ENCODE data around the gene ABCB11. TPM values are rescaled to one million over a fixed set of nuclear protein-coding genes. Genes with fewer than 3 reads are reported as not detected.
A peak's percentile ranks its signal among the peaks of the same experiment; 100 is the strongest.
"Not testable (repeated sequence)": the region's sequence is repeated elsewhere in the genome, so short reads cannot be mapped to it uniquely, and the experiment has no call there.

Gene ABCB11
- total RNA-seq, 1 experiment from 2014 or later: 0.05 TPM

DNA sequence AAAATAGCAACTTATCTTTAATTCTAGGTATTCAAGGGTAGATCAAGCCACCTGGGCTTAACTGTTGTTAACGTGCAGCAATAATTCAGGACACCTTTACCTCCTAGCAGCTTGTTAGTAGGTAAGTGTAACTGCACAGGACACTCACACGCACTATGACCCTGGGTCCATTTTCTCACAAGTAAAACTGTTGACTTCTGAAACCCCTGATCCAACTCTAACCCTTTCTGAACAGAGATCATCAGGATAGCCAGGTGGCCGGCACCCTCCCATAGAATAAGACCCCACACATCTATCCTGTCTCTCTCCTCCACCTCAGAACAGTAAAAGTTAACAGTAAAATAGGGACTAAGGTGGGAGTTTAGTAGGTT, 141.5 kb downstream of the ABCB11 start:
- peaks cover 3% of the 10 kb centered on the region; the same call in 1 of the 2 replicates for H3K36me3 ChIP-seq (ENCODE audit: control insufficient read depth, insufficient read depth, low read length)
- in situ Hi-C loops (cut with HindIII; ENCODE audit: low pct_unique_long_range_greater_than_20kb, low sequenced_read_pairs): no loop called here
- peak overlapping the region; percentile 82 to 84 for H3K4me3 ChIP-seq (ENCODE audit: low read depth in 2 of 2, low read length in 2 of 2)
- TSS peak; percentile 78 for BruUV-seq (replicated peaks)
- peaks cover 9% of the 10 kb centered on the region for H3K27me3 ChIP-seq (ENCODE audit: control insufficient read depth, insufficient read depth, low read length)
- ATAC-seq (peak; percentile 7; the same call in 1 of the 2 replicates), DNase-seq (ENCODE audit: low read depth, low spot score) (no peak)
- CTCF ChIA-PET: no interaction called here
- intact Hi-C loops (cut with micrococcal nuclease; ENCODE audit: unreplicated experiment): no loop called here
- H3K4me1 ChIP-seq (ENCODE audit: control insufficient read depth, insufficient read depth, low read length): peaks cover 3% of the 10 kb centered on the region; the same call in 1 of the 2 replicates
- no peaks in the 10 kb centered on the region for H3K9me3 ChIP-seq (ENCODE audit: control insufficient read depth, insufficient read depth, low read depth, low read length)
- POLR2A ChIA-PET: no interaction called here
- H3K27ac ChIP-seq (ENCODE audit: low read length): peak overlapping the region; percentile 87
- TF ChIP-seq SIN3A (IDR thresholded peaks at IDR 0.05; ENCODE audit: borderline replicate concordance, insufficient read depth, low read depth, low read length): no peak
- TF ChIP-seq TCF7L2 (IDR thresholded peaks at IDR 0.05; ENCODE audit: low read depth, low read length): no peak
- no peak for TF ChIP-seq POLR2AphosphoS5 (IDR thresholded peaks at IDR 0.05; ENCODE audit: low read depth, low read length)
- TF ChIP-seq, protein P1, sequence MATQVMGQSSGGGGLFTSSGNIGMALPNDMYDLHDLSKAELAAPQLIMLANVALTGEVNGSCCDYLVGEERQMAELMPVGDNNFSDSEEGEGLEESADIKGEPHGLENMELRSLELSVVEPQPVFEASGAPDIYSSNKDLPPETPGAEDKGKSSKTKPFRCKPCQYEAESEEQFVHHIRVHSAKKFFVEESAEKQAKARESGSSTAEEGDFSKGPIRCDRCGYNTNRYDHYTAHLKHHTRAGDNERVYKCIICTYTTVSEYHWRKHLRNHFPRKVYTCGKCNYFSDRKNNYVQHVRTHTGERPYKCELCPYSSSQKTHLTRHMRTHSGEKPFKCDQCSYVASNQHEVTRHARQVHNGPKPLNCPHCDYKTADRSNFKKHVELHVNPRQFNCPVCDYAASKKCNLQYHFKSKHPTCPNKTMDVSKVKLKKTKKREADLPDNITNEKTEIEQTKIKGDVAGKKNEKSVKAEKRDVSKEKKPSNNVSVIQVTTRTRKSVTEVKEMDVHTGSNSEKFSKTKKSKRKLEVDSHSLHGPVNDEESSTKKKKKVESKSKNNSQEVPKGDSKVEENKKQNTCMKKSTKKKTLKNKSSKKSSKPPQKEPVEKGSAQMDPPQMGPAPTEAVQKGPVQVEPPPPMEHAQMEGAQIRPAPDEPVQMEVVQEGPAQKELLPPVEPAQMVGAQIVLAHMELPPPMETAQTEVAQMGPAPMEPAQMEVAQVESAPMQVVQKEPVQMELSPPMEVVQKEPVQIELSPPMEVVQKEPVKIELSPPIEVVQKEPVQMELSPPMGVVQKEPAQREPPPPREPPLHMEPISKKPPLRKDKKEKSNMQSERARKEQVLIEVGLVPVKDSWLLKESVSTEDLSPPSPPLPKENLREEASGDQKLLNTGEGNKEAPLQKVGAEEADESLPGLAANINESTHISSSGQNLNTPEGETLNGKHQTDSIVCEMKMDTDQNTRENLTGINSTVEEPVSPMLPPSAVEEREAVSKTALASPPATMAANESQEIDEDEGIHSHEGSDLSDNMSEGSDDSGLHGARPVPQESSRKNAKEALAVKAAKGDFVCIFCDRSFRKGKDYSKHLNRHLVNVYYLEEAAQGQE (IDR thresholded peaks at IDR 0.05; ENCODE audit: insufficient read depth in 1 of 2, low read depth in 2 of 2, low read length in 1 of 2): no peak
- TF ChIP-seq CTCF (IDR thresholded peaks at IDR 0.05): no peak

GRCh38 chr2:168884975-168885374, 146.1 kb downstream of the ABCB11 start:
- no peak for ATAC-seq
- intact Hi-C loops (cut with micrococcal nuclease; ENCODE audit: unreplicated experiment): no loop called here
- BruUV-seq (replicated peaks): no TSS peak
- DNase-seq (ENCODE audit: low read depth, low spot score): no peak
- ChIA-PET POLR2A (no interaction called here), CTCF (no interaction called here)
- no peak for TF ChIP-seq POLR2AphosphoS5 (IDR thresholded peaks at IDR 0.05; ENCODE audit: low read depth, low read length)
- no peak for TF ChIP-seq CTCF (IDR thresholded peaks at IDR 0.05)
- TF ChIP-seq SIN3A (IDR thresholded peaks at IDR 0.05; ENCODE audit: borderline replicate concordance, insufficient read depth, low read depth, low read length): no peak
- TF ChIP-seq TCF7L2 (IDR thresholded peaks at IDR 0.05; ENCODE audit: low read depth, low read length): no peak
- TF ChIP-seq, protein P1 (IDR thresholded peaks at IDR 0.05; ENCODE audit: insufficient read depth in 1 of 2, low read depth in 2 of 2, low read length in 1 of 2): no peak
- peaks cover 3% of the 10 kb centered on the region; the same call in 1 of the 2 replicates for H3K4me1 ChIP-seq (ENCODE audit: control insufficient read depth, insufficient read depth, low read length)
- no peak overlapping the region for H3K27ac ChIP-seq (ENCODE audit: low read length)
- in situ Hi-C loops (cut with HindIII; ENCODE audit: low pct_unique_long_range_greater_than_20kb, low sequenced_read_pairs): no loop called here
- H3K36me3 ChIP-seq (ENCODE audit: control insufficient read depth, insufficient read depth, low read length): peaks cover 3% of the 10 kb centered on the region; the same call in 1 of the 2 replicates
- no peak overlapping the region for H3K4me3 ChIP-seq (ENCODE audit: low read depth in 2 of 2, low read length in 2 of 2)
- no peaks in the 10 kb centered on the region for H3K9me3 ChIP-seq (ENCODE audit: control insufficient read depth, insufficient read depth, low read depth, low read length)
- no peaks in the 10 kb centered on the region for H3K27me3 ChIP-seq (ENCODE audit: control insufficient read depth, insufficient read depth, low read length)

DNA sequence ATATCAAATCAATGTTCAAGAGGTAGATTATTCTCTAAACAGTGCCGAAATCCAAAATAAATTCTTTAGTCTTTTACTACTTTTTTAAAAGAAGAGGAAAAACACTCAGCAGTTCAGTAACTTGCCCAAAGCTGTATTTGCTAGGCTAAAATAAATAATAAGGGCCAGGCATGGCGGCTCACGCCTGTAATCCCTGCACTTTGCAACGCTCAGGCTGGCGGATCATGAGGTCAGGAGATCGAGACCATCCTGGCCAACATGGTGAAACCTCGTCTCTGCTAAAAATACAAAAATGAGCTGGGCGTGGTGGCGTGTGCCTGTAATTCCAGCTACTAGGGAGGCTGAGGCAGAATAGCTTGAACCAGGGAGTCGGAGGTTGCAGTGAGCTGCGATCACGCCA, 149.0 kb downstream of the ABCB11 start:
- H3K36me3 ChIP-seq (ENCODE audit: control insufficient read depth, insufficient read depth, low read length); DNase-seq (ENCODE audit: low read depth, low spot score); intact Hi-C loops (cut with micrococcal nuclease; ENCODE audit: unreplicated experiment); H3K4me3 ChIP-seq (ENCODE audit: low read depth in 2 of 2, low read length in 2 of 2); H3K27me3 ChIP-seq (ENCODE audit: control insufficient read depth, insufficient read depth, low read length); H3K4me1 ChIP-seq (ENCODE audit: control insufficient read depth, insufficient read depth, low read length); H3K9me3 ChIP-seq (ENCODE audit: control insufficient read depth, insufficient read depth, low read depth, low read length); POLR2A ChIA-PET; in situ Hi-C loops (cut with HindIII; ENCODE audit: low pct_unique_long_range_greater_than_20kb, low sequenced_read_pairs); BruUV-seq (replicated peaks); H3K27ac ChIP-seq (ENCODE audit: low read length); CTCF ChIA-PET; ATAC-seq: not testable (repeated sequence)
